Activated CD8-positive, alpha-beta memory T cell treated with anti-CD3 and anti-CD28 coated beads, Interleukin-2, amount 10 ng/mL, durations not matched to agents 7 days and 5 days (primary cell): ENCODE results near the gene RECQL5. TPM values are rescaled to one million over a fixed set of nuclear protein-coding genes. Genes with fewer than 3 reads are reported as not detected.
A peak's percentile ranks its signal among the peaks of the same experiment; 100 is the strongest.

ENCODE experiments used
- ATAC-seq: fragments of 150-1000 bp; cut with Tn5 transposase; one replicate; pipeline ENCODE4 v1.10.0; 2021; ENCODE audit warnings: moderate library complexity
- CTCF ChIA-PET: fragments of 350-600 bp; sonication (Branson Sonifier 250); formaldehyde crosslinking; loops from one replicate; lab custom pipeline; 2021; ENCODE audit warnings: antibody characterized with exemption; lab: Charles Lee
- DNase-seq: peaks from one replicate; pipeline ENCODE4 v3.0.0-alpha.2; 2020
- H3K27ac Mint-ChIP-seq: one replicate; pipeline ENCODE4 v1.8.0; 2021; ENCODE audit warnings: mild to moderate bottlenecking, mixed read lengths
- H3K27me3 Mint-ChIP-seq: one replicate; pipeline ENCODE4 v1.8.0; 2021; ENCODE audit warnings: mixed read lengths
- H3K36me3 Mint-ChIP-seq: one replicate; pipeline ENCODE4 v1.8.0; 2021; ENCODE audit warnings: mild to moderate bottlenecking, mixed read lengths
- H3K4me1 Mint-ChIP-seq: one replicate; pipeline ENCODE4 v1.8.0; 2021; ENCODE audit warnings: mixed read lengths
- H3K4me3 Mint-ChIP-seq: one replicate; pipeline ENCODE4 v1.8.0; 2021; ENCODE audit warnings: mild to moderate bottlenecking, moderate library complexity, mixed read lengths
- H3K9me3 Mint-ChIP-seq: one replicate; pipeline ENCODE4 v1.8.0; 2022; ENCODE audit warnings: low read depth, mixed read lengths
- total RNA-seq, 2 experiments: library from RNA; stranded (reverse); gene quantifications; one replicate each; pipeline ENCODE4 v1.2.3, GENCODE V29; 2021

RECQL5 gene
- total RNA-seq, 2 experiments from 2014 or later = 35.5 to 46.2 TPM

DNA sequence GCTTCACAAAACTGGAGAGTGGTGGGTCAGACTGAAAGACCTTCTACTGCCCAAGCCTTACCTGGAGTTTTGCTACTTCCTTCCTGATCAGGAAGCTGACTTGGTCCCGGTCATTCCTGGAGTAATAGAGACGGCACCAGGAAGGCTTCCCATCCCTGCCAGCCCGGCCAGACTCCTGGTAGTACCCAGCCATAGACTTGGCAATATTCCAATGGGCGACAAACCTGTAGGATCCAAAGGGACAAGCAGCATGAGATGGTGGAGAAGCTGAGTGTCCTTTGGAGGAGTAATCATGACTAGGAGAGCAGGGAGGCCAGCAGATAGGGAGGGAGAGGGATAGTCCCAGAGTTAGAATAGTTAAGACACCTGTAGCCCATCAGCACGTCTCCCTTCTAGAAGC, 8.7 kb downstream of the RECQL5 start:
- CTCF ChIA-PET = interaction anchor here (0.8 to 9.7 kb wide), 8 partner anchors 9 to 95 kb away, joined by 3 to 114 read pairs (median 3); partner anchors contain the start of gene SMIM5
- ATAC-seq (no peak), DNase-seq (no peak)
- no peaks in the 10 kb centered on the region for H3K27me3 Mint-ChIP-seq
- H3K9me3 Mint-ChIP-seq = no peaks in the 10 kb centered on the region
- H3K4me3 Mint-ChIP-seq = no peak overlapping the region
- H3K36me3 Mint-ChIP-seq = peaks cover 10% of the 10 kb centered on the region
- H3K27ac Mint-ChIP-seq = no peak overlapping the region
- H3K4me1 Mint-ChIP-seq = no peaks in the 10 kb centered on the region

DNA sequence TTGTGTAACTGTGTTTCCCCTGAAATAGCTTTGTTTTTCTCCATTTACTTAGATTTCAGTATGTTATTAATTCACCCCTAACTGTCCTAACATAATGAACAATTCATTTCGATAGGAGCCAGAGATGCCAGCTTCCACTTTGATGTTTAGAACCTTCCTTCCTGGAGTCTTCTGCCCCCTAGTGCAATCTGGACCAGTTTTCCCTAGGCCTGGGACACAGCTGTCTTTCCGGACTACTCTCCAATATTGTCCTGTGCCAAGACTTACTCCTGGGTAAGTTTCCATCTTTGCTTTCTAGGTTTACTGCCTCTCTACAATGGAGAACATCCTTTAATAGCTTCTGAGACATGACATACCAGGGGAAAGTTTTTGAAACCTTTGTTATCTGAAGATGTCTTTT, 12.8 kb downstream of the RECQL5 start:
- H3K27me3 Mint-ChIP-seq = no peaks in the 10 kb centered on the region
- no peak overlapping the region for H3K4me3 Mint-ChIP-seq
- CTCF ChIA-PET = interaction anchor here (0.7 to 9.7 kb wide), 11 partner anchors 10 to 100 kb away, joined by 3 to 114 read pairs (median 5); partner anchors contain the start of genes RECQL5, SAP30BP and SMIM5
- H3K4me1 Mint-ChIP-seq = peaks cover 5% of the 10 kb centered on the region
- no peaks in the 10 kb centered on the region for H3K9me3 Mint-ChIP-seq
- ATAC-seq (no peak), DNase-seq (no peak)
- peak overlapping the region; percentile 14 for H3K27ac Mint-ChIP-seq
- H3K36me3 Mint-ChIP-seq = peaks cover 8% of the 10 kb centered on the region

DNA sequence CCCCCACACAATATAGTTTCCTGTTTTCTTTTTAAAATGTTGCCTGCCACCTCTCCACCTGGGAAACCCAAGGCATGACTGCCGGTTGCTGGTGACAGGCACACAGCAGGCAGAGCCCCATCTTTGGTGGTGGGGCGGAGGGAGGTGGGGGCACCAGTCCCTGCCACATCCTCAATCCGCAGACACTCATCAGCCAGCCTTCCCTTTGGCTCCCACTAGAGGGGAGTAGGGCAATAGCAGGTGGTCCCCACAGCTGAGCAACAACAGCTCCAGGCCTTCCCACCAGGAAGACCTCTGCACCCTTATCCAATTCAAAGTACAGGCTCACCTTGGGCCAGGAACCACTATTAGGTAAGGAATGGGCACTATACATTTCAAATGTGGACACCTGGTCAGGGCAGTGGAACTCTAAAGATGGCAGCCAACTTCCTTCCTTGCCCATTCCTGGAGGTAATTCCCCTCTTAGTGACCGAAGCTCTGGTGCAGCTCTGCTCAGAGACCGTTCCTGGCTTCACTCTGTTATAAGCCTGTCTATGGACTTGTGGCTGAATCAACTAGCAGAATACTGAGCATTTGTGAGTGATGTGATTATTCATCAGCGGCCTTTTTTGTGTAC, 13.9 kb downstream of the RECQL5 start:
- H3K27ac Mint-ChIP-seq = peak overlapping the region; percentile 54
- peak; percentile 87 for ATAC-seq
- CTCF ChIA-PET = interaction anchor here (0.6 to 9.7 kb wide), 9 partner anchors 9 to 248 kb away, joined by 3 to 114 read pairs (median 6); partner anchors contain the start of genes RECQL5, SAP30BP and SMIM5

DNA sequence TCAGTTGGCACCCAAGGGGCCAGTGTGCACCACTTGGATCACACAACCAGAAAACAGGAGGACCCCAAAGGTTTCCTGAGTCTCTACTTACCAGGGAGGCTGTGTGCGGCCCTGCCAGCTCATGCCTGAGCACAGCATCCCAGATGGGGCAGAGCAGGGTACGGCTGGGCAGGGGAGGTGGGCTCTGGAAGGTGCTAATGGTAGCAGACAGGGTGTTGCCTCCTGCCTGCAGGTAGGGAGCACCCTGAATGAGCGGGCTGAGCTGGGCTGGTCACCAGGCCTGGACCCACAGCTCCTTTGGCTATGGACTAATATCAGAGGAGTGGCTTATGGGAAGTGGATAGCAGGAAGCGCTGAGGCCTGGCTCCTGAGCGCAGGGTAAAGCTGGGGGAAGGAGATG, 14.6 kb downstream of the RECQL5 start:
- H3K27me3 Mint-ChIP-seq = no peaks in the 10 kb centered on the region
- H3K4me3 Mint-ChIP-seq = no peak overlapping the region
- DNase-seq (no peak), ATAC-seq (no peak)
- peaks cover 5% of the 10 kb centered on the region for H3K4me1 Mint-ChIP-seq
- H3K9me3 Mint-ChIP-seq = no peaks in the 10 kb centered on the region
- peaks cover 4% of the 10 kb centered on the region for H3K36me3 Mint-ChIP-seq
- CTCF ChIA-PET = interaction anchor here (0.6 to 9.7 kb wide), 12 partner anchors 8 to 248 kb away, joined by 3 to 114 read pairs (median 6); partner anchors contain the start of genes RECQL5, SAP30BP and SMIM5
- no peak overlapping the region for H3K27ac Mint-ChIP-seq

More for the DNA sequence above, 13.9 kb downstream of the RECQL5 start:
- DNase-seq = peak; percentile 62
- Mint-ChIP-seq H3K9me3 (no peaks in the 10 kb centered on the region), H3K4me1 (peaks cover 5% of the 10 kb centered on the region), H3K27me3 (no peaks in the 10 kb centered on the region), H3K36me3 (peaks cover 6% of the 10 kb centered on the region), H3K4me3 (no peak overlapping the region)

DNA sequence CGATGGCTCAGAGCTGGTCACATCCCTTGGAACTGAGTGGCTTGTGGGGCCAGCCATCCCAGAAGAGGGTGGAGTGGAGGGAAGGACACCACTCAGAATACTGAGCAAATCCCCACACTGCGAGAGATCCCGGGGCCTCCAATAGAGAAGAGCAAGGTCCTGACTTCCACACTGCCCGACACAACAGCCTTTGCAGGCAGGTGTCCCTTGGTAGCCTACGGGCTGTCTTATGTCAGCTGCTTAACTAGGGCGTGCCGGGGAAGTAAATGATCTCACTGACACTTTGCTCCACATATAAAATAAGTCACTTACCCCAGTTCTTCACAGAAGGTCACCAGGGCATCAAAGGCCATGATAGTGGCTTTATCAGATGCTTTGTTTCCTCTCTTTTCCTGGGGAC, 16.1 kb downstream of the RECQL5 start:
- H3K36me3 Mint-ChIP-seq = peaks cover 1% of the 10 kb centered on the region
- H3K27ac Mint-ChIP-seq = no peak overlapping the region
- CTCF ChIA-PET = interaction anchor here (1.0 to 9.7 kb wide), 5 partner anchors 18 to 103 kb away, joined by 3 to 114 read pairs (median 4); partner anchors contain the start of gene SMIM5
- no peaks in the 10 kb centered on the region for H3K27me3 Mint-ChIP-seq
- no peak for DNase-seq
- H3K4me1 Mint-ChIP-seq = peaks cover 12% of the 10 kb centered on the region
- no peaks in the 10 kb centered on the region for H3K9me3 Mint-ChIP-seq
- no peak overlapping the region for H3K4me3 Mint-ChIP-seq
- no peak for ATAC-seq

DNA sequence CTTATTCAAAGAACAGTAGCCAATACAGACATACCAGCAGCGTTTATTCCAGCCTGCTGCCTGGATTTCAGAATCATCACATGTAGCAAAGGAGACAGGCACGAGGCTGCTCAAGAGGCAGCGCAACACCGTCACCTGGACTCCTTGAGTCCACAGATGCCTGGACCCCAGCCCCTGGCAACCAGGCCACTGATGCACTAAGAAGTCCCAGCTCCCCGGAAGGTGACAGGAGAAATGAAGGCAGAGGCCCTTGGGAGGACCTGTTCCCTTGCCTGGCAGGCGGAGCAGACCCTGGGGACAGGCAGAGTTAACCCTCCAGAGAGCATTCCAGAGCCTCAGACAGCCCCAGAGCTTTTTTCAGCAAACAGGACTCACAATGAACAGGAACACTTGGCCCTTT, 17.3 kb downstream of the RECQL5 start:
- Mint-ChIP-seq H3K9me3 (no peaks in the 10 kb centered on the region), H3K36me3 (peaks cover 1% of the 10 kb centered on the region), H3K27ac (no peak overlapping the region), H3K27me3 (no peaks in the 10 kb centered on the region), H3K4me3 (no peak overlapping the region), H3K4me1 (peaks cover 19% of the 10 kb centered on the region)
- CTCF ChIA-PET = interaction anchor here (1.1 to 9.7 kb wide), 5 partner anchors 16 to 101 kb away, joined by 3 to 114 read pairs (median 5); partner anchors contain the start of gene SMIM5
- ATAC-seq = no peak
- DNase-seq = no peak

DNA sequence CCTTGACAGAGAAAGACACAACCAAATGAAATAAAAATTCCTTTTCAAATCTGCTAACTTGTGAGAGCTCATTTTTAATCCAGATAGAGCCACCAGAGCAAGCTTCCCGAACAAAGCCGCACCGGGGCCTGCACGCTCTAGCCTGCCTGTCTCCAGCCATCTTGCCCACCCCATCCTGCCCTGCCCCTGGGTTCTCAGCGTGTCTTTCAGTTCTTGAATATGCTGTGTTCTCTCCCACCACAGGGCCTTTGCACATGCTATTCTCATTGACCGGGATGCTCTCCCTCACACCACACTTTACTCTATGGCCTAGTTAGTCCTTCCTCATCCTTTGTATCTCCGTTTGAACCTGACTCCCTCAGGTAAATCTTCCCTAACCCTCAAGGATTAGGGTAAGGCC, 19.0 kb downstream of the RECQL5 start:
- peak overlapping the region; percentile 67 for H3K27ac Mint-ChIP-seq
- H3K4me1 Mint-ChIP-seq = peaks cover 17% of the 10 kb centered on the region
- no peak overlapping the region for H3K4me3 Mint-ChIP-seq
- CTCF ChIA-PET = interaction anchor here (1.0 kb wide), 2 partner anchors 15 to 106 kb away, joined by 4 to 6 read pairs; no protein-coding TSS in a partner anchor
- ATAC-seq (no peak), DNase-seq (no peak)
- no peaks in the 10 kb centered on the region for H3K9me3 Mint-ChIP-seq
- no peaks in the 10 kb centered on the region for H3K27me3 Mint-ChIP-seq
- peaks cover 1% of the 10 kb centered on the region for H3K36me3 Mint-ChIP-seq

DNA sequence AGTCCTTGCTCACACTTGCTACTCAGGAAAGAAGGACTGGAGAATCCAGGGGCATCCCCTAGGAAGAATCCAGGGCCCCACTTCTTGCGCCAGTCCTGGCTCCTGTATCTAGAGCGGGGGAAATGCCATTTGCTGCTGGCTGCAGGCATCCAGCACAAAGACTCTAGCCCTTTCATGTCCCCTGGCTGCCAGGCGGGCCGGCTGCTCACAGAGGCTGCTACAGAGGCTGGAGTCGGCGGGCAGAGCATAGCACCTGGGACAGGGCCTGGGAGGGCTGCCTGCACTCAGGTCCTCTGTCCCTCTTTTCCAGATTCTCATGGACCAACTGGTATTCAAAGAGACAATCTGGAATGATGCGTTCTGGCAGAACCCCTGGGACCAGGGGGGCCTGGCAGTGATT, 19.9 kb downstream of the RECQL5 start:
- peak overlapping the region; percentile 36 for H3K27ac Mint-ChIP-seq

DNA sequence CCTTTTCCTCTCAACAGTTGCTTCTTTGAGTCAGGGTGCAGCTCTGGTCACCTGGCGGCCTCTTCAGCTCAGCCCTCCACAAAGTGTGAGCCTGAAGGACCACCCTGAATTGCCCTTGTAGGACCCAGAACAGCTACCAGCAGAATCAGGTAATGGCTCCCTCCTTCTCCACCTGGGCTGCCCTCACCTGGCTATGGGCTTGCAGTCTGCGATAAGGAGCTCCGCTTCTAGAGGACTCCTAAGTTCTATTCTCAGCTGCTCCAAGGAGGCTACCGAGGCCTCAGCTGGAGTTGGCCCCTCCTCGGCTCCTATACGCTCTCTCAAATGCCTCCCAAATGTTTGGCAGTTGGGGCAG, 20.3 kb downstream of the RECQL5 start:
- peaks cover 1% of the 10 kb centered on the region for H3K36me3 Mint-ChIP-seq
- no peaks in the 10 kb centered on the region for H3K27me3 Mint-ChIP-seq
- CTCF ChIA-PET = interaction anchor here (1.4 to 6.6 kb wide), 5 partner anchors 13 to 107 kb away, joined by 6 to 80 read pairs (median 19); partner anchors contain the start of gene SMIM5
- no peaks in the 10 kb centered on the region for H3K9me3 Mint-ChIP-seq
- peak overlapping the region; percentile 36 for H3K27ac Mint-ChIP-seq
- DNase-seq (no peak), ATAC-seq (no peak)
- H3K4me3 Mint-ChIP-seq = no peak overlapping the region
- peaks cover 21% of the 10 kb centered on the region for H3K4me1 Mint-ChIP-seq

More for the DNA sequence above, 19.9 kb downstream of the RECQL5 start:
- no peak for ATAC-seq
- Mint-ChIP-seq H3K4me3 (no peak overlapping the region), H3K9me3 (no peaks in the 10 kb centered on the region), H3K36me3 (peaks cover 1% of the 10 kb centered on the region), H3K4me1 (peaks cover 21% of the 10 kb centered on the region), H3K27me3 (no peaks in the 10 kb centered on the region)
- CTCF ChIA-PET = interaction anchor here (3.3 to 6.6 kb wide), 3 partner anchors 14 to 103 kb away, joined by 19 to 80 read pairs (median 22); partner anchors contain the start of gene SMIM5
- DNase-seq = no peak

DNA sequence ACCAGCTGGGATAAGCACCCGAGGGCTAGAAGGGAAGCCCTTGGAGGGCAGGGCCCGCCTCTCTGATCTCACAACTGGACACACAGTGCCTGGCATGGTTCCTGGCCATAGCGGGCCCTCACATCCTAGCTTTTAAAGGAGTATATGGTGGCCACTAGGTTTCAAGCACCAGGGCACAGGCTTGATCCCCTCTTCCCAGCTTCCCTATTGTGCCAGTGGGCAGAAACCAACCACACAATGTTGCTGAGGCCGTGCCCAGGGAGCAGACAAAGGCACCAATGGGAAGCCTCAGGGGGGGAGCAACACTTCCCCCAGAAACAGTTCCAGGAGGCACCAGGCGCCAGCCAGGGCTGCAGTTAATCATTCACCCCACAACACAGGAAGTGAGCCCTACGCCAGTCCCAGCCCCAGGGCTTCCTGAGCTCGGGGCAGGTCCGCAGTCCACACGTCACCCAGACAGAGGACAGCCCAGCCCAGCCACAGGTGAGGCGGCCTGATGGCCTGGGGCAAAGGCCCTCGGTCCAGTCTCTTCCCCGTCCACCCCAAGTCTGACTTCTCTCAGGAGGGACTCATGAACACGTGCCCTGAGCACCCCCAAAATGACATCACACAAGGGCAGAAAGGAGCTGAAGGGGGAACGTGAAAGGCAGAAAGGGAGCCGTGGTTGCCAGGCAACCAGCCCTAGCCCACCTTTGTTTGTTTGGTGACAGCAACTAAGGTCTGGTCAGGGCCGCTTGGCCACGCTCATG, 20.9 kb downstream of the RECQL5 start:
- DNase-seq = peak; percentile 57
- Mint-ChIP-seq H3K36me3 (peaks cover 1% of the 10 kb centered on the region), H3K4me3 (no peak overlapping the region), H3K9me3 (no peaks in the 10 kb centered on the region), H3K27ac (peak overlapping the region; percentile 86), H3K4me1 (peaks cover 21% of the 10 kb centered on the region), H3K27me3 (no peaks in the 10 kb centered on the region)
- CTCF ChIA-PET = interaction anchor here (1.0 to 6.6 kb wide), 7 partner anchors 13 to 108 kb away, joined by 3 to 80 read pairs (median 19); partner anchors contain the start of gene SMIM5
- ATAC-seq = peak; percentile 92

DNA sequence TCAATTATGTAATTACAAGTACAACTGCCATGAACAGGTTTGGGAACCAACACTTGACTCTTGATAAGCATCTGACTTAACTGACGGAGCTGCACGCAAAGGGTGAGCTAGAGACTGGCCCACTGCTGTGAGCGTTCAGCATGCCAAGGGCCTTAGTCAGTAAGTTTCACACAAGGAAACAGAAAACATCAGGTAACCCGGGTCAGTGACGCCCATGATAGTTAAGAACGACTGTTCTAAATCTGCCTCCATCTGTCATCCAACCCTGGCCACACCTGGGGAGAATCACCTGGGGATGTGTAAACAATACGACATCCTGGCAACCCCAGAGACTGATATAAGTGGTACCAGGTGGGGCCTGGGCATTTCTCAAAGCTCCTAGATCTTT, 21.5 kb downstream of the RECQL5 start:
- H3K36me3 Mint-ChIP-seq = no peaks in the 10 kb centered on the region
- ATAC-seq (no peak), DNase-seq (no peak)
- H3K27ac Mint-ChIP-seq = peak overlapping the region; percentile 86
- CTCF ChIA-PET = interaction anchor here (0.6 to 6.6 kb wide), 9 partner anchors 8 to 258 kb away, joined by 3 to 80 read pairs (median 10); partner anchors contain the start of gene SMIM5
- H3K4me3 Mint-ChIP-seq = no peak overlapping the region
- H3K9me3 Mint-ChIP-seq = no peaks in the 10 kb centered on the region
- H3K27me3 Mint-ChIP-seq = no peaks in the 10 kb centered on the region
- H3K4me1 Mint-ChIP-seq = peaks cover 21% of the 10 kb centered on the region

DNA sequence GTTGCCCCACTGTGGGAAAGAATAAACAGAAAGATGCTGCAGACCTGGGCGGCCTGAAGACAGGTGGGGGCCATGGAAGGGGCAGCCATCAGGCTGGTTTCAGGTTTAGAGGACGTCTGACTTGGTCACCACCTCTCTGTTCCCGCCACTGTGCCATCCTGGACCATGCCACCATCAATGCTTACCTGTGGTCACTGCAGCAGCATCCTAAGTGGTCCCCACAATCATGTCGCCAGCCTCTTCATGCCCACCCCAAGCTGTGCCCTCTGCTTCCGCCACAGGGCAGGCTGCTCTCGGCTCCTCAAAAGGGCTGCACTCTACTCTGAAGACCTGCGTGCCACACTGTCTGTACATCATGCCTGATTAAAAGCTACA, 23.3 kb downstream of the RECQL5 start:
- DNase-seq (no peak), ATAC-seq (no peak)
- Mint-ChIP-seq H3K27me3 (no peaks in the 10 kb centered on the region), H3K4me3 (no peak overlapping the region), H3K36me3 (no peaks in the 10 kb centered on the region), H3K4me1 (peaks cover 21% of the 10 kb centered on the region), H3K9me3 (no peaks in the 10 kb centered on the region), H3K27ac (no peak overlapping the region)
- CTCF ChIA-PET = interaction anchor here (1.1 to 6.6 kb wide), 5 partner anchors 9 to 107 kb away, joined by 3 to 80 read pairs (median 19); partner anchors contain the start of gene SMIM5
